Smooth muscle cell of the umbilical artery (primary cell): Measurements from ENCODE around the gene VCX. TPM values are rescaled to one million over a fixed set of nuclear protein-coding genes. Genes with fewer than 3 reads are reported as not detected.

Experiments
- total RNA-seq: library from RNA; depleted of rRNA; stranded (reverse); fragments of >200 nt; gene quantifications from 2 replicates; pipeline ENCODE4 v1.2.3, GENCODE V29; 2014

VCX gene
- not detected in 2 replicates for total RNA-seq

GRCh38 chrX:7842871-7843270 lies at the start of gene VCX:
Gene VCX, plus strand, starts transcription at chrX:7843171. Its CDS starts 33 bp downstream, at chrX:7843204.

Other genes starting within 250 kb of the VCX start
- 7.6 and 9.8 TPM in 2 replicates for gene PNPLA4, start 84.2 kb downstream of the VCX start, total RNA-seq